Activated CD4-positive, CD25-positive, alpha-beta regulatory T cell treated with anti-CD3 and anti-CD28 coated beads, Interleukin-2, amount 50 U/mL, for 16 hours (primary cell): Measurements from ENCODE around the gene MYO7B.

Source experiments
- DNase-seq: peaks from one replicate; pipeline ENCODE4 v3.0.0-alpha.2; 2020; ENCODE audit warnings: low read depth, low spot score

MYO7B gene

GRCh38 chr2:127624756-127625571, 89.5 kb downstream of the MYO7B start:
- no peak for DNase-seq

- DNase-seq: no peak
These were observed 90.1 kb downstream of the MYO7B start for GRCh38 chr2:127625572-127625951.

- no peak for DNase-seq
These were observed 90.7 kb downstream of the MYO7B start for GRCh38 chr2:127626175-127626574.

GRCh38 chr2:127626917-127627739, 91.6 kb downstream of the MYO7B start:
- DNase-seq: no peak

GRCh38 chr2:127627740-127628571, 92.5 kb downstream of the MYO7B start:
- DNase-seq: no peak

GRCh38 chr2:127628767-127629614, 93.5 kb downstream of the MYO7B start:
- no peak for DNase-seq

GRCh38 chr2:127629637-127630036, 94.2 kb downstream of the MYO7B start:
- no peak for DNase-seq

GRCh38 chr2:127630096-127630863, 94.8 kb downstream of the MYO7B start:
- DNase-seq: no peak

GRCh38 chr2:127630864-127631540, 95.5 kb downstream of the MYO7B start:
- DNase-seq: no peak

- no peak for DNase-seq
These were observed 96.1 kb downstream of the MYO7B start for GRCh38 chr2:127631541-127631996.

GRCh38 chr2:127631997-127632581, 96.6 kb downstream of the MYO7B start:
- DNase-seq: no peak

- DNase-seq: no peak
These were observed 97.4 kb downstream of the MYO7B start for GRCh38 chr2:127632592-127633489.

GRCh38 chr2:127633556-127634065, 98.1 kb downstream of the MYO7B start:
- DNase-seq: no peak

- no peak for DNase-seq
These were observed 98.7 kb downstream of the MYO7B start for GRCh38 chr2:127634066-127634617.

GRCh38 chr2:127634626-127635379, 99.3 kb downstream of the MYO7B start:
- no peak for DNase-seq

GRCh38 chr2:127635380-127636237, 100.1 kb downstream of the MYO7B start:
- DNase-seq: no peak
